ENCODE measurements around the gene ZNF555.

GRCh38 chr19:2853015-2853606 lies 11.8 kb downstream of the ZNF555 start:
- no peak for TF ChIP-seq CTCF (IDR thresholded peaks at IDR 0.05)
- TF ChIP-seq POLR2A (IDR thresholded peaks at IDR 0.05), result no peak
- TF ChIP-seq POLR2AphosphoS5 (IDR thresholded peaks at IDR 0.05), result no peak
- TF ChIP-seq EP300 (IDR thresholded peaks at IDR 0.05), result no peak

Data from sigmoid colon (tissue), 4 donors.